Hematopoietic multipotent progenitor cell (in vitro differentiated cells): Measurements from ENCODE around the gene PIKFYVE. TPM values are rescaled to one million over a fixed set of nuclear protein-coding genes. Genes with fewer than 3 reads are reported as not detected.
"Not testable (repeated sequence)": the region's sequence is repeated elsewhere in the genome, so short reads cannot be mapped to it uniquely, and the experiment has no call there.

ENCODE experiments used
- DNase-seq, 3 donors: peaks; one replicate each; pipeline ENCODE4 v3.0.0-alpha.2; 2011 to 2015; ENCODE audit warnings: low read depth in 2 of 3, low spot score in 2 of 3
- total RNA-seq: library from RNA; depleted of rRNA; stranded (reverse); fragments of >200 nt; gene quantifications from one replicate; pipeline ENCODE4 v1.2.3, GENCODE V29; 2012

PIKFYVE gene
- total RNA-seq, 1 donor, result 39.3 TPM

GRCh38 chr2:208300847-208301618 is 35.0 kb downstream of the PIKFYVE start:
- DNase-seq, result no peak

- no peak for DNase-seq
These were observed 38.1 kb downstream of the PIKFYVE start for GRCh38 chr2:208304157-208304556.

DNA sequence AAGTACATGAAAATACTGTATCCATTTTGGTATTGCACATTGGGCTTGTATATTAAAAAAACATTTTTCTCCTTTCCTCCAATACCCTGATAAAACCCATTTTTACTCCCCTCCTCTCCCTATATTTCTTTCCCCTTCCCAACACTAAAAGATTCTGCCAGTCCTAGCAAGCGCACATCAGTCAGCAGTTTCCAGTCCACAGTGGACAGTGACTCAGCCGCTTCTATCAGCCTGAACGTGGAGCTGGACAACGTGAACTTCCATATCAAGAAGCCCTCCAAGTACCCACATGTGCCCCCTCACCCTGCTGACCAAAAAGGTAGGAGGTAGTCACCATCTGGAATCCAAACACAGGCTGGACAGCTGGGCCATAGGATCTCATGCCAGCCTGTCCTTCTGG is 38.6 kb downstream of the PIKFYVE start:
- no peak for DNase-seq

DNA sequence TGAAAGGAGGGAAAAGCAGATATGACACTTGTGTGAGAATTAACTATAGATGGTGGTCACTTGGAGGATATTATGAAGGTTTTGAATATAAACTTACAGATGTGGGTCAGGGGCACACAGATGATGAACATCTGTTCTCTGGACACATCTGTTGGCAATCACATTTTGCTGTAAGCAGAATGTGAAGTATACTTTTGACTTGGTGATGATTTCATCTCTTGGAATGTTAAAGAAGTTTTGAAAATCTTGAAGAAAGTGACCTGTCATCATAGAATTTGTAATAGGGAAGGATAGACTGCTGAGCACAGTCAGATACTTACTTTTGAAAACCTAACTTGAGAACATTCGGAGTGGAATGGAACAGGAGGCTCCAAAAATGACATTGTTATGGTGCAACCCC is 40.2 kb downstream of the PIKFYVE start:
- DNase-seq, result no peak

DNA sequence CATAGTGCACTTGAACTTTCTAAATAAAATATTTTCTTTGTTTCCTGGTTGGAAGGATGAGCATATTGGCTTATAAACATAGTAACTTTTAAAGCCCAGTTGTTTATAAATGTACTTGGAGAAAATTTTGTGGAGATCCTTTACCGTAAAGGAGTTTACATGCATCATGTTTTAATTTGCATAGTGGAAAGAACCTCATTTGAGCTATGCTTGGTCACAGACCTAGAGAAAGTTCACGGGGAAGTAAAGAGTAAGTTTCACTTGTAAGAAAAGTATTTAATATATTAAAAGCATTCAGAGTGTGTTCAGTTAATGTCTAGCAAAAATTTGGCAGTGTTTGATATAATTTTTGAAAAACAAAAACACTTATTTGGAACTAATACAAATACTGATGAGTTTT is 45.3 kb downstream of the PIKFYVE start:
- no peak for DNase-seq

DNA sequence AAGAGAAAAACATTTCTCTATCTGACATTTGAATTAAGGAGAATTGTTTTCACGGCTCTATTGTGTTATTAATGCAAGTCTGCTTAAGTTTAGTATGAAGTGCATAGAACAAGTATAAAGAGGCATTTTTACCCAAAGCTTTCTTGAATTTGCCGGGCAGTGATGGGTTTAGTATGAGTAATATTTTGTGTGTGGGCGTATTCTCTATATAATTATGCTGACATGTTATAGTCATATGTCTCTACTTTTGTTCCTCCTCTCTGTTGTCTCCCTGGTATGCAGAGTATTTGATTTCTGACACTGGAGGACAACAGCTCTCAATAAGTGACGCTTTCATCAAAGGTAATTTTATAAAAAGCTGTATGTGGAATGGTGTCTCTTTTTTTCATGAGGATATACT is 45.9 kb downstream of the PIKFYVE start:
- no peak for DNase-seq

- no peak for DNase-seq
These were observed 49.2 kb downstream of the PIKFYVE start for GRCh38 chr2:208315081-208315788.

GRCh38 chr2:208318127-208318526 is 52.1 kb downstream of the PIKFYVE start:
- DNase-seq, result no peak

DNA sequence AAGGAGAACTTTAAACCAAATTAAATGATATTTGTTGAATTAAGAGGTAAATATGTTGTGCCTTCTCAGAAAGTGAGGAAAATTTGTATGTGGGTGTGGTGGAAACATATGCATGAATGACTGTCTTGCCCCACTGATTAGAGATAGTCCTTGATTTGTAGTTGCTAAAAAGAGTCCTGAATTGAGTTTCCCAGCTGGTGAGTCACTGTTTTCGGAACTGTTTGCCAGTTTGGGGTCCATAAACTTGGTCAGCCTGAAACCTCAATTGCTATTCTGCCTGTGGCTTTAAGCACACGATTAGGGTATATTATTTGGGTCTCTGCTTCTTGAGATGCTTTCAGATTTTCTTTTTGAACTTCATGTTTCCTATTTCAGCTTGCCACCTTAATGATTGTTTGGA is 53.3 kb downstream of the PIKFYVE start:
- no peak for DNase-seq

GRCh38 chr2:208320686-208321085 is 54.6 kb downstream of the PIKFYVE start:
- DNase-seq, result no peak

GRCh38 chr2:208326016-208326415 is 60.0 kb downstream of the PIKFYVE start:
- no peak for DNase-seq

GRCh38 chr2:208329485-208329884 is 63.4 kb downstream of the PIKFYVE start:
- DNase-seq, result no peak

DNA sequence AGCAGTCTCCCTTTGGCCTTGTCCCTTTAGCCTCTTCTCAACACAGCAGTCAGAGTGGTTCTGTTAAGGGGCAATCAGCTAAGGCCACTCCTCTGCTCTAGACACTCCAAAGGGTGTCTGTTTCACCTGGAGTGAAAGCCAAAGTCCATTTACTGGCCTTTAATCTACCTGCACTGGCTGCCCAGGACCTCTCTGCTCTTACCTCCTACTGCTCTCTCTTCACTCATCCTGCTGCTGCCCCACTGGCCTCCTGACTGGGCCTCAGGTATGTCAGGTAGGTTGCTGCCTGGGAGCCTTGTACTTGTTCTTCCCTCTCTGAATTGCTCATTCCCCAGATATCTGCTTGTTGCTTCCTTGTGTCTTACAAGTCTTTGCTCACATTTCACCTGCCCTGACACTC is 68.2 kb downstream of the PIKFYVE start:
- no peak for DNase-seq

- no peak for DNase-seq
These were observed 80.7 kb downstream of the PIKFYVE start for GRCh38 chr2:208346756-208347155.

DNA sequence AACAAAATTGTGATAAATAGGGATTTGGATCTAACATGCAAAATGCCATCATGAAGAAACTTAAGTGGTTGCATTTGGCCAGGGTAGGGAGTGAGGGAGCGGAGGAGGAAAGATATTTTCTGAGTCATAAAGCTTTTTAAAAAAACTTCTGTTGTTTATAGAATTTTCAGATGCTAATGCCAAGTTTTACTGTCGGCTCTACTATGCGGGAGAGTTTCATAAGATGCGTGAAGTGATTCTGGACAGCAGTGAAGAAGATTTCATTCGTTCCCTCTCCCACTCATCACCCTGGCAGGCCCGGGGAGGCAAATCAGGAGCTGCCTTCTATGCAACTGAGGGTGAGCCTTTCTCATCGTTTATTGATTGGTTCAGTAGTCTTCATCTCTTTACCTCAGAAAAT is 84.6 kb downstream of the PIKFYVE start:
- DNase-seq, result no peak

GRCh38 chr2:208352644-208353567 is 86.9 kb downstream of the PIKFYVE start:
- DNase-seq, result no peak

GRCh38 chr2:208354964-208355381 is 88.9 kb downstream of the PIKFYVE start:
- DNase-seq, result no peak

- not testable (repeated sequence) for DNase-seq
These were observed 90.4 kb downstream of the PIKFYVE start for GRCh38 chr2:208356420-208356819.

GRCh38 chr2:208356846-208357574 is 91.0 kb downstream of the PIKFYVE start:
- no peak for DNase-seq
